GM23248 (cell line): ENCODE results near the gene TUBB2B.

Source experiments
- EZH2 ChIP-seq: fragments of 200-600 bp; sonication (generic); IDR thresholded peaks from 2 replicates; pipeline ENCODE4 v1.6.1; 2018; ENCODE audit warnings: antibody characterized with exemption, mild to moderate bottlenecking; ENCODE audit not compliant: insufficient read depth, poor library complexity, severe bottlenecking
- EZH2phosphoT487 ChIP-seq: fragments of 200-600 bp; sonication (generic); IDR thresholded peaks from 2 replicates; pipeline ENCODE4 v1.6.1; 2018; ENCODE audit warnings: antibody characterized with exemption, moderate library complexity, mild to moderate bottlenecking, low read depth; ENCODE audit not compliant: insufficient read depth

GRCh38 chr6:3175715-3176402 lies 51.6 kb downstream of the TUBB2B start:
- TF ChIP-seq EZH2, result no peak
- no peak for TF ChIP-seq EZH2phosphoT487
